GM15510 (cell line): ENCODE data around the gene UQCRFS1.

Source experiments
- POLR2A ChIP-seq: IDR thresholded peaks from 3 replicates; pipeline ENCODE4 v1.6.1; 2011; ENCODE audit warnings: borderline replicate concordance; ENCODE audit not compliant: insufficient read length; ENCODE audit errors: extremely low read depth

UQCRFS1 gene

GRCh38 chr19:29233591-29233990 lies 20.6 kb upstream of the UQCRFS1 start:
- TF ChIP-seq POLR2A, result no peak

- TF ChIP-seq POLR2A, result no peak
These were observed 19.4 kb upstream of the UQCRFS1 start for GRCh38 chr19:29232315-29232852.

- TF ChIP-seq POLR2A, result no peak
These were observed 4.7 kb upstream of the UQCRFS1 start for GRCh38 chr19:29217616-29218015.

DNA sequence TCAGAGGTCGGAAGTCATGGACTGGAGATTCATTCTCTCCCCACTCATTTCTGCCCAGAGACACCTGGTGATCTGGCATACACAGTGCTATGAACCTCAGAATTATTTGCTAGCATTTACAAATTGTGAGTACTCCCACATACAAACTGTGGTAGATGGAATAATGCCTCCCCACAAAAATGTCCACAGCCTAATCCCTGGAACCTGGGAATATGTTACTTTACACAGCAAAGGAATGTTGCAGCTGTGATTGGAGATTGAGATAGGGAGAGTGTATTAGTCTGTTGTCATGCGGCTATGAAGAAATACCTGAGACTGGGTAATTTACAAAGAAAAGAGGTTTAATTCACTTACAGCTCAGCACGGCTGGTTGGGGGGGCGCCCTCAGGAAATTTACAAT lies 3.1 kb upstream of the UQCRFS1 start:
- TF ChIP-seq POLR2A, result no peak

GRCh38 chr19:29215322-29215845 lies 2.4 kb upstream of the UQCRFS1 start:
- TF ChIP-seq POLR2A, result no peak

GRCh38 chr19:29214411-29214810 lies 1.5 kb upstream of the UQCRFS1 start:
- TF ChIP-seq POLR2A, result no peak

DNA sequence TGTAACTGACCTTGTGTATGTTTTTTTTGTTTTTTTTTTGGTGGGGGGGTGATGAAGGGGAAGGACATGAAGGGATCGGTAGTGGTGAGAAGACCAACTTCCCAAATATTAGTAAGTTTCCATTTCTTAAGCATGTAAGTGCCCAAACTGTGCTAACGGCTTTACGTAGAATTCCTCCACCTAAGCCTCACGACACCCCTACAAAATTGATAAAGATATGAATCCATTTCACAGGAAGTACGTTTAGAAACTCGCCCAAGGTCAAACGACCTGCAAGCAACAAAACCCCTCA lies 649 bp downstream of the UQCRFS1 start:
- no peak for TF ChIP-seq POLR2A

DNA sequence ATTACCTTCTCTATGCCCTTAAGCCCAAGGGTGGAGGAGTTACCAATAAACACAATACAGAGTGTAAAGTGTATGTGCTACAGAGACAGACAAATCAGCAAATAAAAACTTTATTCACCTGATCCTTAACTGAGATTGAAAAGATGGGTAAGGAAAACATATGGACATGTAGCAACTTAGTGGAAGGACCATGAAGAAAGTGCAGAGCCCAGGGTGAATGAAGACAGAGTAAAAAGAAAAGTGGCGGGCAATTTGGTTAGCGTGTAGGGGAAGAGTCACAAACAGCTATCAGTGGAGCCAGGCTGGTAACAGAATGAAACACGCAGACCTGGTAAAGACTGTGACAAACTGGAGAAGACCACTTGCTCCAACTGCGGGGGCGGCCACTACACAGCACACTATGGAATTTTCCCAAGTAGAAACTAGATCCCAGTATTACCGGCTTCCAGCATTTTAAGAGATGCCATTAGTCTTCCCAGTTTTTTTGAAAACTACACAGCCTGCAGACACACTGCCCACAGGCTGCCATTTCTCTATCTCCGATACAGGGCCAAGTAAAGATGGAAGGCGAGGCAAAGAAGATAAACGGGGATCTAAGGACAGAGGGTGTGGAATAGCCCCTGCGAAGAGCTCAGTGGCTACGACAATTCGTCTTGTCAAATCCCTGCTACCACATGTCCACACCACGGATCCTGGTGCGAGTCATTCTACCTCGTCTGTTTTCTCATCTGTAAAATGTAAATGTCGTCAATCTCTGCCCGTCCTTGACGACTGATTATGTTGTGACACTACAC lies 1.2 kb downstream of the UQCRFS1 start:
- no peak for TF ChIP-seq POLR2A

DNA sequence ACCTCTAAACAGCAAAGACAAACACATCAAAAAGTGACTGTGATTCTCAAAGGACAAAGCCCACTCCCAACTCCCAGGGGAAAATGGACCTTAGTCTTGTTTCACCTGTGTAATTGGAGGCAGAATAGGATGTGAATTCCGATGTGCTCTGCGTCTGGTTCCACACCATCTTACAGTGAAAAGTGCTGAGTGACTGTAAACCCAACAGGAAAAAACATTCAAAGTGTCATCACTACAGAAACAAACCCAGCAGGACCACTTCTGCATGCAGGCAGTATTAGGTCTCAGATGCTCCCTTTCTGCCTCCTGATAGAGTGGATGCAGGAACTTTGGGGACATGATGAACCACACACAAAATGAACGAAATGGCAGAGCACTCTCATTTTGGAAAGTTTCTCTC lies 6.5 kb downstream of the UQCRFS1 start:
- TF ChIP-seq POLR2A, result no peak

- TF ChIP-seq POLR2A, result no peak
These were observed 10.7 kb downstream of the UQCRFS1 start for GRCh38 chr19:29202281-29202680.

GRCh38 chr19:29201855-29202254 lies 11.1 kb downstream of the UQCRFS1 start:
- no peak for TF ChIP-seq POLR2A

GRCh38 chr19:29194658-29195057 lies 18.3 kb downstream of the UQCRFS1 start:
- no peak for TF ChIP-seq POLR2A

DNA sequence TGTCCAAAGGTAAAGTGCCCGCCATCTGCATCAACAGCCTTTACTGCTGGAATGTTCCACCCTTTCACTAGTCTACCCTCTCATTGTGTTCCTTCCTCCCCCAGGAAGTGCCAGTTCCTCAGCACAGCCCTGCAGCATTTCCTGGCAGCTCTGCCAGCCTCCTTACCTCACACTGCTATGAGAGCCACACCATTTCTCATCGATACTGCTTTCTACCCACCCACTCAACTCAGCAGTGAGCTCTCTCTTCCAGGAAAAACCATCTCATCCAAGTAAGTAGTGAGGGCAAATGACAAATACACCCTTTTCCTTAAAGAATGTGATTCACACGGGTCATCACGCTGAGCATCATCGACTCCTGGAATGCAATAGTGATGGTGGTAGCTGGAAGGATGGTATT lies 19.8 kb downstream of the UQCRFS1 start:
- TF ChIP-seq POLR2A, result no peak

DNA sequence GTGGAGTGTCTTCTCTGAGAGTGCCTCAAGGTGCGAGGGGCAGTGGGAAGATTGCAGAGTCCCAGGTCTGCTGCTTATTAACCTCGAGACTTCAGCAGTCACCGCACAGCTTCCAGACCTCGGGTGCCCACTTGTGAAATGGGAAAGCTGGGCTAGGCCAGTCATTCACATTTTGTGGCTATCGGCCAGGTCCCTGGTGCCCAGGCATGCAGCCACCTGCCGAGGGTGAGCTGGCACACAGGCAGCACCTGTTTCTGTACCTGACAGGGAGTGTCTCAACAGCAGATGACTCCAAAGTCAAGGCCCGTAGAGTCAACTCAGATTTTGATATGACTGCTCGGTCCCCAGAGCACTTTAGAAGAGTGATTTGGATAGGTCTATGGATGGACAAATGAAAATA lies 21.9 kb downstream of the UQCRFS1 start:
- TF ChIP-seq POLR2A, result no peak

GRCh38 chr19:29189033-29189360 lies 24.0 kb downstream of the UQCRFS1 start:
- no peak for TF ChIP-seq POLR2A

GRCh38 chr19:29188289-29189032 lies 24.5 kb downstream of the UQCRFS1 start:
- TF ChIP-seq POLR2A, result no peak
